Testis (tissue), 2 donors: Measurements from ENCODE around the gene PTPRK.

Experiments
- CTCF ChIP-seq, 3 experiments: fragments of 450-650 bp in 2 of 3; fragments of 200-600 bp in 1 of 3; sonication (generic) in 1 of 3; IDR thresholded peaks; one replicate each; pipeline ENCODE4 v1.5.1; 2016 to 2019; ENCODE audit warnings: antibody characterized with exemption in 3 of 3, mild to moderate bottlenecking in 2 of 3, moderate library complexity in 1 of 3
- POLR2A ChIP-seq: fragments of 450-650 bp; IDR thresholded peaks from one replicate; pipeline ENCODE4 v1.6.1; 2017; ENCODE audit warnings: antibody characterized with exemption, mild to moderate bottlenecking, moderate library complexity

DNA sequence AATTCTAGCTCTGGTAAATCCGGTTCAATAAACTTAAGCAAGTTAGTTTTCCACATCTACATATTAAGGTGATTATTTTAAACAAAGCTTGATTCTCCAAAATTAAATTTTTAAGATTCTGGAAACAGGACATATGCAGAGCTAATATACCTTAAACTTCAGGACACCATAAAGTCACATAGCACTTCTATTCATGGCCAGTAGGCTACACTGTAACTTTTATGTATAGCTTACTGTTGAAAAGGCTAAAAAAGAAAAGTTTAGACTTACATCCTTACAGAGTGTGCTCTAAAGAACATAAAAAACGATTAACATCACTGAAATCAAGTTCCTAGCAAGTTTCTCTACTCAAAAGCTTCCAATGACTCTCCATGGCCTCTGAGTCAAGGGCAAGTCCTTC, 224.7 kb downstream of the PTPRK start:
- TF ChIP-seq CTCF (IDR thresholded peaks at IDR 0.05) (no peak), POLR2A (no peak)
